DMS114 treated with DMSO at 0.1 percent for 48 hours (cell line): ENCODE results near the gene EEFSEC.

ENCODE experiments used
- DNase-seq: peaks from one replicate; lab custom pipeline; 2025; ENCODE audit not compliant: unreplicated experiment; lab: John Stamatoyannopoulos, UW

EEFSEC gene

GRCh38 chr3:128421966-128422365 is 268.7 kb downstream of the EEFSEC start:
- DNase-seq, result no peak

GRCh38 chr3:128422762-128423524 is 269.7 kb downstream of the EEFSEC start:
- no peak for DNase-seq

GRCh38 chr3:128423525-128424147 is 270.4 kb downstream of the EEFSEC start:
- no peak for DNase-seq

GRCh38 chr3:128424508-128425069 is 271.3 kb downstream of the EEFSEC start:
- DNase-seq, result no peak

- no peak for DNase-seq
These were observed 272.0 kb downstream of the EEFSEC start for GRCh38 chr3:128425142-128425845.

DNA sequence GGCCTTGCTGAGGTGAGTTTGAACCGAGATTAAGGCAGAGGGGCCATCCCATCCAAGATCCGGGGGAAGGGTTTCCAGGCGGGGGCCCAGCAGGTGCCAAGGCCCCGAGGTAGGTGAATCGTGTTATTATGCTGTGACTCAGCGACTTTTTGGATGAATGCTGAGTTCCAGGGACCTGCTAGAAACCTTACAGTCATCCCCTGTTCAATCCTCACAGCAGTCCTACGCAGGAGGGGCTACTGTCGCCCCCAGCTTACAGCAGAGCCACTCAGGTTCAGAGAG is 272.5 kb downstream of the EEFSEC start:
- DNase-seq, result no peak

GRCh38 chr3:128426128-128426921 is 273.0 kb downstream of the EEFSEC start:
- peak; percentile 13 for DNase-seq

DNA sequence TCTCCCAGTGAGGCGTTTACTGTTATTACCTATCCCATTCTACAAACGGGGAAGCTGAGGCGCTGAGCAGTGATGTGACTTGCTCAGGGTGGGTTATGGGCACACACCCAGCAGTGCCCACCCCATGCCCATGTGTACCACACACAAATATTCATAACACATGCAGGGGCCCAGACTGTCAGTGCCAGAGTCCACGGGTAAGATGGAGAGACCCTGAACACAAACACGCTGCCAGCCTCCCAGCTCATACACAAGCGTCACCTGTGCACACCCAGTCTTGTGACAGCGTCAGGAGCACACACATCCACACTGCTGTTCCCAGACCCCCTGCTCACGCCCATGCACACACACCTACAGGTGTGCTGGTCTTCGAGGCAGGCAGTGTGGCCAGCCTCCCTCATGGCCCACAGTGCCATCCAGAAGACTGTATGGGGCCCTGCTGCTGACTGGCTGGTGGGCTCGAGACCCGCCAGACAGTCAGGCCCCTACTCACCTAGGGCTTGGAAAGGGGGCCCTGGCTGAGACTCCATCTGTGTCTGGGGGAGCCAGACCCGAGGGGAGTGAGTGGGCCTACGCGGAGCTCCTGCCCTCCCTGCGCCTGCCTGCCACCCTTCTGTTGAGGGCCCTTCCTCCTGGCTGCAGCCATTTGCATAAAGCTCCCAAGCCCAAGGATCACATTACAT is 274.0 kb downstream of the EEFSEC start:
- DNase-seq, result no peak

DNA sequence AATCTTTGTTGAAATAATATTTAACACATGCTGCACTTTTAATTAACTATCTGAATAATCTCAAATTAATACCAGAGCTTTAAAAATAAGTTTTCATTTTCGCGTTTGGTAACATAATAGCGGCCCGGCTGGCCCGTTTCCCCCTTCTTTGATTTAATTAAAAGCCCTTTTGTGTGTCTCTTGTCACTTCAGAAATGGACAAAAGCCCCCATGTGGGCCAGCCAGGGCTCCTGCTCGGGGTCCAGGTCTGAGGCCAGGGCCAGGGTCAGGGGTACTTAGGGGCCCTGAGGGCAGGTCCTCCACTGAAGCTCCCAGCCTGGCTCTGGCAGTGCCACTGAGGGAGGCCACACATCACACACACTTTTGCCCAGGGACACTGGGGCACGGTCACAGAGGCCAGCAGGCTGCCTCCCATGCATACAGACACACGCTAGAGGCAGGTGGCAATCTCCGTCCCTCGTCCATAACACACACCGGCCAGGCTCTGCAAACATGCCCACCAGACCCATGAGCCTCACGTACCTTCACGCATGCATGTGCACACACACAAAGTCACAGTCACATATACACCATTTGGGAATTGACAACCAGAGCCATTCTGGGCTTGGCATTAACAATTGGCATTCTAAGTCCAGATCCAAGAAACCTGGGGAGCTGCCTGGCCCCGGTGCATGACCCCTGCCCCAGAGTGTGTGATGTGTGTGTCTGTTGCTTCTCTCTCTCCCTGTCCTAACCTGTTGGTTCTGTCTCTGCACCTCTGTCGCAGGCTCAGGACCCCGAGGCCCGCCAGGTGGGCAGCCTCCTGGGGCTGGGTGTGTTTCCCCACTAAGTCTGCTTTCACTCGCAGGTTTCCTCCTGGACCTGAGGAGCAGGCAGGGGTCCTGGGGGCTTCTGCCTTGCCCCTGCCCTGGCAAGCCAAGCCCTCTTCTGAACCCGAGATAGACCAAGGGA is 274.9 kb downstream of the EEFSEC start:
- DNase-seq, result no peak

GRCh38 chr3:128429275-128429674 is 276.0 kb downstream of the EEFSEC start:
- DNase-seq, result no peak

DNA sequence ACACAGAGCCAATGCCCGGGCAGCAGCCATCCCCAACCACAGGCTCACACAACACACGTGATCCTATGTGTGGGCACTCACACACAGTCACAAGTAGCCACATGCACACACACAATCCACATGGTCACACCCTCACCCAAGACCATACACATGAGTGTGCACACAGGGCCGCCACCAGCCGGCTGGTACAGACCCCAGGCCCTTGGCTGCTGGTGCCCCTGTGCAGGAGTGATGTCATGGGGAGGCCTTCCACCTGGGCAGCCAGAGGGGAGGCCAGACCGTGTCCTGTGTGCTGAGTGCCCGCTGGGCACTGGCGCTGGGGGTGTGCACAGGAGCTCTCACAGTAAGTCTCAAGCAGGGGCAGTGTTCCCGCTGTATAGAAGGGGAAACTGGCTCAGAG is 276.5 kb downstream of the EEFSEC start:
- DNase-seq, result no peak

- no peak for DNase-seq
These were observed 277.0 kb downstream of the EEFSEC start for GRCh38 chr3:128430301-128430700.

DNA sequence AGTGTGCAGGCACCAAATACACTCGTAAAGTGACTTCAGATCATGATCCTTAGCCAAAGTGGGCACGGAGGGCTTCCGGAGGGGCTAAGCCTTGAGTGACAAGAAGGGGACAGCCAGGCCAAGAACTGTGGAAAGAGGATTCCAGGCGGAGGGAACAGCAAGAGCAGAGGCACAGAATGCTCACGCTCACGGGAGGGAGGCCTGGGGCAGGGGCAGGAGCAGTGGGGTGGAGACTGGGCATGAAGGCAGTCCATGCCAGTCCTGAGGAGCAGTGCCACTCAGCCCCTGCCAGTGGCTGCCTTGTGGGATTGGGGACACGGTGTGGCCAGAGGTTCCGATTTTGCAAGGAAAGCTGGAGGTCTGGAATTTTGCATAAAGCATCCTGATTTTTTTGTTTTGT is 277.4 kb downstream of the EEFSEC start:
- DNase-seq, result no peak

DNA sequence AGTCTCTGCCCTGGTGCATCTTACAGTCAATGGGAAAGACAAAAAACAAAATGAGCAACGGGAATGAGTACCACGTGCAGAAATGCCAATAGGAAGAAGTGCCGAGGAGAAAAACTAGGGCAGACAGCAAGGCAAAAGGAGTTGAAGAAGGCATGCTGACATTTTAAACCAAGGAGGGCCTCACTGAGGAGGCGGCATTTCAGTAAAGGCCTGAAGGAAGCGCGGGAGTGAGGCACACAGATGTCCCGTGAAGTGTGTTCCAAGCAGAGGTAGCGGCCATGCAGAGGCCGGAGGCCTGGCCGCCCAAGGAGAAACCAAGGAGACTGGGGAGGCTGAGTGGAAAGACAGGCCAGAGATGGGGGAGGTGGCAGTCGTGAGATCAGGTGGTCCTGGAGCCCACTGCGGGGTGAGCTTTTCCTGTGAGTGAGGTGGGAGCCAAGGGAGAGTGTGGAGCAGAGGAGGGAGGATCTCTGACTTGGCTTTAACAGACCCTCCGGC is 278.6 kb downstream of the EEFSEC start:
- no peak for DNase-seq

DNA sequence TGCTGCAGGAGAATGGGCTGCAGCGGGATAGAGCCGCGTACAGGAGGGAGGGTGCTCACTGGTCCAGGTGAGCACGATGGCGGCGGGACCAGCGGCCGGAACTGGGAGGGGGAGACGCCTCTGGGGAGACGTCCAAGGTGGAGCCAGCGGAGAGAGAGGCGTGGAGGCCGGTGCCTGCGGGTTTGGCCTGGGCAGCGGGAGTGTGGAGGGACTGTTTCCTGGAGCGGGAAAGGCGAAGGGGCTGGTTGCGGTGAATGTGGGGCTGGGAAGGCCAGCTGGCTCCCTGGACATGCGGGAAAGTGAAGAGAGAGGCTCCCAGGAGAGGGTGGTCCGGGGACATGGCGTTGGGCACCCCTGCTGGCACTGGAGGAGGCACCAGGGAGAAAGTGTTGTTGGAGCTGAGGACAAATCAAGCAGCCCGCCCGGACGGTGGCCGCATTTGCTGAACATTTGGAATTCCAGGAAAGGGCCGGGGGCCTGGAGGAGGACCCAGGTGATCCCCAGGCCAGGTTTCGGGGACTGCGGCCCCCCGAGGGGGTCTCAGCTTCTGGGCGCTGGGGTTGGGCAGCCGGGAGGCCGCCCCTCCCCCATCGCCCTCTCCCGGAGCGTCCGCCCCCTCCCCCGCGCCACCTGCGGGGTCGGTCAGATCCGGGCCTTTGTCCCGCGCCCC is 279.2 kb downstream of the EEFSEC start:
- no peak for DNase-seq

GRCh38 chr3:128432971-128433836 is 279.9 kb downstream of the EEFSEC start:
- DNase-seq, result no peak

GRCh38 chr3:128433837-128434165 is 280.5 kb downstream of the EEFSEC start:
- DNase-seq, result no peak

GRCh38 chr3:128434524-128434923 is 281.2 kb downstream of the EEFSEC start:
- no peak for DNase-seq
